ENCODE measurements around the gene CREB5. TPM values are rescaled to one million over a fixed set of nuclear protein-coding genes. Genes with fewer than 3 reads are reported as not detected.

The CREB5 gene
- total and polyA plus RNA-seq, 2 of the 8 experiments (the other 6 are each of a cell fraction or from before 2014, with no cell fraction given) = 2.4 to 2.7 TPM

DNA sequence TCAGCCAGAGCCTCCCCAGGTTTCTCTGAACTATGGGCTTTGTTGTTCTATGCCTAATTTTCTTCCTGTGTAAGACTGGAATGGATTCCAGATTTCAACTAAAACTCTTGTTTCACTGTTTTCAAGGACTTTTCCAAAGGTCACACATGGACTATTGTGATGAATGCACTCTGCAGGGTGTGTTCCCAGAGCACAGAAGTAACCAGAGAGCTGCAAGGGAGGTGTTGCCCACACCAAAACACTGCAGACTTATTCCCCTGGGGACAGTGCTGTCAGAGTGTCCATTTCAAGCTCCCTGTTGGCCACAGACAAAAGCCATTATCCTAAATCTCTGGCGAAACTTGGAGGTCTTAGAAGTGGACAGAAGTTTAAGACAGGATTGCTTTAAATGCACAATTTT, 314.2 kb downstream of the CREB5 start:
- H3K4me3 ChIP-seq (ENCODE audit: extremely low read depth in 1 of 4, insufficient read depth in 2 of 4, low read depth in 3 of 4, low read length in 4 of 4) = no peak overlapping the region
- TF ChIP-seq CREB1 (IDR thresholded peaks at IDR 0.05) = no peak
- no peak for TF ChIP-seq YY1 (IDR thresholded peaks at IDR 0.05; ENCODE audit: low read depth, low read length)
- TF ChIP-seq, protein P1, sequence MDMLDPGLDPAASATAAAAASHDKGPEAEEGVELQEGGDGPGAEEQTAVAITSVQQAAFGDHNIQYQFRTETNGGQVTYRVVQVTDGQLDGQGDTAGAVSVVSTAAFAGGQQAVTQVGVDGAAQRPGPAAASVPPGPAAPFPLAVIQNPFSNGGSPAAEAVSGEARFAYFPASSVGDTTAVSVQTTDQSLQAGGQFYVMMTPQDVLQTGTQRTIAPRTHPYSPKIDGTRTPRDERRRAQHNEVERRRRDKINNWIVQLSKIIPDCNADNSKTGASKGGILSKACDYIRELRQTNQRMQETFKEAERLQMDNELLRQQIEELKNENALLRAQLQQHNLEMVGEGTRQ (IDR thresholded peaks at IDR 0.05; ENCODE audit: low read length) = no peak
- no peak for TF ChIP-seq POLR2AphosphoS5 (IDR thresholded peaks at IDR 0.05; ENCODE audit: low read depth, low read length)
- TF ChIP-seq, protein P2, sequence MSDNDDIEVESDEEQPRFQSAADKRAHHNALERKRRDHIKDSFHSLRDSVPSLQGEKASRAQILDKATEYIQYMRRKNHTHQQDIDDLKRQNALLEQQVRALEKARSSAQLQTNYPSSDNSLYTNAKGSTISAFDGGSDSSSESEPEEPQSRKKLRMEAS (IDR thresholded peaks at IDR 0.05) = no peak
- no peak for TF ChIP-seq SP2 (IDR thresholded peaks at IDR 0.05; ENCODE audit: low read length)
- no peak for TF ChIP-seq POLR2A (IDR thresholded peaks at IDR 0.05; ENCODE audit: control extremely low read depth in 1 of 2, low read depth in 2 of 2, low read length in 2 of 2)
- TF ChIP-seq RFX5 (IDR thresholded peaks at IDR 0.05; ENCODE audit: borderline replicate concordance, low read depth, low read length) = no peak
- TF ChIP-seq SIN3A (conservative IDR thresholded peaks at IDR 0.05 in 1 of 2, IDR thresholded peaks at IDR 0.05 in 1 of 2; ENCODE audit: low read depth in 1 of 2, low read length in 2 of 2) = no peak
- no peak for TF ChIP-seq BCL11A (IDR thresholded peaks at IDR 0.05; ENCODE audit: low read depth in 2 of 2, low read length in 2 of 2)
- TF ChIP-seq, protein P3, sequence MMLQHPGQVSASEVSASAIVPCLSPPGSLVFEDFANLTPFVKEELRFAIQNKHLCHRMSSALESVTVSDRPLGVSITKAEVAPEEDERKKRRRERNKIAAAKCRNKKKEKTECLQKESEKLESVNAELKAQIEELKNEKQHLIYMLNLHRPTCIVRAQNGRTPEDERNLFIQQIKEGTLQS (IDR thresholded peaks at IDR 0.05; ENCODE audit: insufficient read depth, low read depth, low read length) = no peak
- no peak for TF ChIP-seq NRF1 (IDR thresholded peaks at IDR 0.05; ENCODE audit: low read depth, low read length)
- no peak for TF ChIP-seq CTBP2 (IDR thresholded peaks at IDR 0.05; ENCODE audit: borderline replicate concordance, insufficient read depth, insufficient read length, low read length)

More for the DNA sequence above, 314.2 kb downstream of the CREB5 start:
- no peak overlapping the region for H3K4me2 ChIP-seq (ENCODE audit: insufficient read depth in 1 of 2, low read depth in 2 of 2, low read length in 2 of 2)
- H3K14ac ChIP-seq (ENCODE audit: insufficient read length) = no peak overlapping the region
- no peaks in the 10 kb centered on the region for H3K9me3 ChIP-seq (ENCODE audit: insufficient read depth in 2 of 2, low read depth in 1 of 2, low read length in 1 of 2)
- no peak overlapping the region for H3K56ac ChIP-seq (replicated peaks; ENCODE audit: insufficient read length, low read depth, low read length)
- H3K79me1 ChIP-seq (ENCODE audit: low read depth, low read length) = no peaks in the 10 kb centered on the region
- 0 out of 7 replicates have a peak, but pooled peaks cover 0 to 2% (median 0%) of the 10 kb centered on the region in 4 experiments for H3K4me1 ChIP-seq (replicated peaks in 1 of 4; ENCODE audit: control insufficient read depth in 3 of 4, insufficient read depth in 4 of 4, low read length in 3 of 4)
- no peak overlapping the region for H3K9ac ChIP-seq (replicated peaks in 1 of 4; ENCODE audit: extremely low read depth in 1 of 4, low read depth in 3 of 4, low read length in 3 of 4)
- no peak overlapping the region for H3K27ac ChIP-seq (ENCODE audit: low read depth, low read length)
- 68% methylated on average over 1 of the region's 1 CpG; no CpG with 5 or more reads in 1 of the 2 experiments for WGBS, 2 experiments (ENCODE audit: extremely low coverage in 1 of 2, insufficient coverage in 1 of 2, insufficient read length in 1 of 2, insufficient replicate concordance in 2 of 2, low coverage in 1 of 2, low lambda C conversion rate in 2 of 2, missing lambda C conversion rate in 1 of 2)
- H2BK120ac ChIP-seq (replicated peaks; ENCODE audit: low read depth, low read length) = no peak overlapping the region
- H2BK20ac ChIP-seq (ENCODE audit: low read length) = no peak overlapping the region
- H4K8ac ChIP-seq (ENCODE audit: extremely low read depth, insufficient read depth, low read length) = no peak overlapping the region
- no peak for FAIRE-seq
- POLR2A ChIA-PET (ENCODE audit: partially characterized antibody) = no interaction called here
- DNase-seq (ENCODE audit: low read depth in 1 of 2, low spot score in 2 of 2) = no peak
- CTCF ChIA-PET (ENCODE audit: partially characterized antibody) = no interaction called here
- no peak overlapping the region for H2AK5ac ChIP-seq (ENCODE audit: low read depth, low read length)
- no peak overlapping the region for H3K18ac ChIP-seq (ENCODE audit: extremely low read depth, low read length)
- no peaks in the 10 kb centered on the region for H3K36me3 ChIP-seq (ENCODE audit: control insufficient read depth in 2 of 4, insufficient read depth in 4 of 4, low read length in 3 of 4)
- no peaks in the 10 kb centered on the region for H3K79me2 ChIP-seq (ENCODE audit: control insufficient read depth in 1 of 2, insufficient read depth in 2 of 2, low read length in 2 of 2)
- no peak overlapping the region for H4K5ac ChIP-seq (ENCODE audit: insufficient read length, low read depth, low read length)
- no peak overlapping the region for H4K91ac ChIP-seq (replicated peaks; ENCODE audit: insufficient read length, low read length)
- H3K23ac ChIP-seq (ENCODE audit: insufficient read length) = no peak overlapping the region
- H3K23me2 ChIP-seq (ENCODE audit: low read depth, low read length) = no peaks in the 10 kb centered on the region
- H2AFZ ChIP-seq (ENCODE audit: low read length) = no peak overlapping the region
- H3K27me3 ChIP-seq (replicated peaks in 1 of 4; ENCODE audit: control insufficient read depth in 3 of 4, extremely low read depth in 1 of 4, insufficient read depth in 3 of 4, low read length in 3 of 4) = no peaks in the 10 kb centered on the region
- H2BK15ac ChIP-seq (ENCODE audit: low read length) = no peak overlapping the region
- H2BK5ac ChIP-seq (ENCODE audit: low read depth, low read length) = no peak overlapping the region
- no peak overlapping the region for H2BK12ac ChIP-seq (ENCODE audit: low read depth, low read length)
- H3K4ac ChIP-seq (replicated peaks; ENCODE audit: insufficient read length, low read depth, low read length) = no peak overlapping the region
- H4K20me1 ChIP-seq (replicated peaks in 1 of 2; ENCODE audit: control insufficient read depth in 1 of 2, insufficient read depth in 2 of 2, low read length in 2 of 2) = no peaks in the 10 kb centered on the region
